ENCODE measurements around the gene ULK4. TPM values are rescaled to one million over a fixed set of nuclear protein-coding genes. Genes with fewer than 3 reads are reported as not detected.

The ULK4 gene
- polyA plus RNA-seq, 1 donor from 2014 or later: 7.2 TPM

GRCh38 chr3:41792806-41793205 is 169.1 kb downstream of the ULK4 start:
- TF ChIP-seq TAF1 (IDR thresholded peaks at IDR 0.05; ENCODE audit: low read depth) (no peak), RAD21 (conservative IDR thresholded peaks at IDR 0.05) (no peak), CTCF (IDR thresholded peaks at IDR 0.05; ENCODE audit: poor library complexity, severe bottlenecking) (no peak), SMC3 (conservative IDR thresholded peaks at IDR 0.05; ENCODE audit: poor library complexity) (no peak), REST (IDR thresholded peaks at IDR 0.05; ENCODE audit: borderline replicate concordance) (no peak), MXI1 (conservative IDR thresholded peaks at IDR 0.05; ENCODE audit: poor library complexity, severe bottlenecking) (no peak), EZH2 (IDR thresholded peaks at IDR 0.05; ENCODE audit: borderline replicate concordance, insufficient read depth, low read length, poor library complexity, severe bottlenecking) (no peak), POLR2AphosphoS5 (IDR thresholded peaks at IDR 0.05) (no peak), EP300 (conservative IDR thresholded peaks at IDR 0.05; ENCODE audit: poor library complexity, severe bottlenecking) (no peak)
- Histone ChIP-seq H3K27ac (ENCODE audit: low read length) (no peak overlapping the region), H3K4me2 (ENCODE audit: low read length) (no peak overlapping the region), H4K20me1 (ENCODE audit: insufficient read depth) (no peaks in the 10 kb centered on the region), H3K79me2 (replicated peaks; ENCODE audit: insufficient read depth, low read length) (no peaks in the 10 kb centered on the region), H3K9me3 (ENCODE audit: low read length) (no peaks in the 10 kb centered on the region), H3K36me3 (ENCODE audit: insufficient read depth, low read length) (no peaks in the 10 kb centered on the region), H3K9ac (ENCODE audit: low read length) (no peak overlapping the region), H3K9me2 (ENCODE audit: insufficient read depth, low read length) (no peaks in the 10 kb centered on the region), H2AFZ (ENCODE audit: low read depth, low read length) (no peak overlapping the region), H3K4me3 (ENCODE audit: low read length) (no peak overlapping the region), H3K27me3 (ENCODE audit: insufficient read depth, low read depth, low read length) (no peaks in the 10 kb centered on the region), H3F3A (ENCODE audit: insufficient read depth, low read length, poor library complexity, severe bottlenecking) (no peaks in the 10 kb centered on the region)

GRCh38 chr3:41769106-41769505 is 192.8 kb downstream of the ULK4 start:
- H3K27ac ChIP-seq (ENCODE audit: low read length): no peak overlapping the region
- no peak overlapping the region for H3K9ac ChIP-seq (ENCODE audit: low read length)
- H3F3A ChIP-seq (ENCODE audit: insufficient read depth, low read length, poor library complexity, severe bottlenecking): no peaks in the 10 kb centered on the region
- TF ChIP-seq RAD21 (conservative IDR thresholded peaks at IDR 0.05) (no peak), MXI1 (conservative IDR thresholded peaks at IDR 0.05; ENCODE audit: poor library complexity, severe bottlenecking) (no peak), EP300 (conservative IDR thresholded peaks at IDR 0.05; ENCODE audit: poor library complexity, severe bottlenecking) (no peak), SMC3 (conservative IDR thresholded peaks at IDR 0.05; ENCODE audit: poor library complexity) (no peak), TAF1 (IDR thresholded peaks at IDR 0.05; ENCODE audit: low read depth) (no peak), EZH2 (IDR thresholded peaks at IDR 0.05; ENCODE audit: borderline replicate concordance, insufficient read depth, low read length, poor library complexity, severe bottlenecking) (no peak), REST (IDR thresholded peaks at IDR 0.05; ENCODE audit: borderline replicate concordance) (no peak), CTCF (IDR thresholded peaks at IDR 0.05; ENCODE audit: poor library complexity, severe bottlenecking) (no peak), POLR2AphosphoS5 (IDR thresholded peaks at IDR 0.05) (no peak)
- no peaks in the 10 kb centered on the region for H4K20me1 ChIP-seq (ENCODE audit: insufficient read depth)
- H3K9me2 ChIP-seq (ENCODE audit: insufficient read depth, low read length): no peaks in the 10 kb centered on the region
- no peak overlapping the region for H2AFZ ChIP-seq (ENCODE audit: low read depth, low read length)
- H3K4me3 ChIP-seq (ENCODE audit: low read length): no peak overlapping the region
- no peak overlapping the region for H3K4me2 ChIP-seq (ENCODE audit: low read length)
- H3K9me3 ChIP-seq (ENCODE audit: low read length): no peaks in the 10 kb centered on the region
- H3K27me3 ChIP-seq (ENCODE audit: insufficient read depth, low read depth, low read length): no peaks in the 10 kb centered on the region
- no peaks in the 10 kb centered on the region for H3K79me2 ChIP-seq (replicated peaks; ENCODE audit: insufficient read depth, low read length)
- H3K36me3 ChIP-seq (ENCODE audit: insufficient read depth, low read length): no peaks in the 10 kb centered on the region

Data from neural cell (in vitro differentiated cells).